GM12873 (cell line): ENCODE data around the gene PLCG2.

Experiments used
- TF ChIP-seq, protein P1 (sequence below): IDR thresholded peaks from 2 replicates; pipeline ENCODE4 v1.5.1; 2012; ENCODE audit warnings: low read depth, mild to moderate bottlenecking, moderate library complexity, low read length, control low read depth; ENCODE audit not compliant: insufficient read depth; ENCODE audit errors: missing control alignments

Gene PLCG2

DNA sequence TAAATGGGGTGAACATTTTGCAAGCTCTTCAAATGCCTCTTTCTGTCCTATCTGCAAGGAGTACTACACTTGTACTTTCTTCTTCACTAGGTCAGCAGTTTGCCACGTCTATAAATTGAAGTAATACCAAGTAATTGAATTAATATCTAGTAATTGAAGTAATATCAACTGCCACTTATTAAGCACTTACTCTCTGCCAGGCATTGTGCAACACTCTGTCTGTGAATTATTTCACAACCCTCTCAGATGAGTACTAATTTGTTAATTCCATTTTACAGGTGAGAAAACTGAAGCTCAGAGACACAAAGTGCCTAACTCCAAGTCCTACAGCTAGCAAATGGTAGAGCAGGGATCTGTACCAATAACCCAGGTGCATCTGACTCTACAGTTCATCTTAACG lies 228.1 kb downstream of the PLCG2 start:
- TF ChIP-seq, protein P1, sequence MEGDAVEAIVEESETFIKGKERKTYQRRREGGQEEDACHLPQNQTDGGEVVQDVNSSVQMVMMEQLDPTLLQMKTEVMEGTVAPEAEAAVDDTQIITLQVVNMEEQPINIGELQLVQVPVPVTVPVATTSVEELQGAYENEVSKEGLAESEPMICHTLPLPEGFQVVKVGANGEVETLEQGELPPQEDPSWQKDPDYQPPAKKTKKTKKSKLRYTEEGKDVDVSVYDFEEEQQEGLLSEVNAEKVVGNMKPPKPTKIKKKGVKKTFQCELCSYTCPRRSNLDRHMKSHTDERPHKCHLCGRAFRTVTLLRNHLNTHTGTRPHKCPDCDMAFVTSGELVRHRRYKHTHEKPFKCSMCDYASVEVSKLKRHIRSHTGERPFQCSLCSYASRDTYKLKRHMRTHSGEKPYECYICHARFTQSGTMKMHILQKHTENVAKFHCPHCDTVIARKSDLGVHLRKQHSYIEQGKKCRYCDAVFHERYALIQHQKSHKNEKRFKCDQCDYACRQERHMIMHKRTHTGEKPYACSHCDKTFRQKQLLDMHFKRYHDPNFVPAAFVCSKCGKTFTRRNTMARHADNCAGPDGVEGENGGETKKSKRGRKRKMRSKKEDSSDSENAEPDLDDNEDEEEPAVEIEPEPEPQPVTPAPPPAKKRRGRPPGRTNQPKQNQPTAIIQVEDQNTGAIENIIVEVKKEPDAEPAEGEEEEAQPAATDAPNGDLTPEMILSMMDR, result no peak

DNA sequence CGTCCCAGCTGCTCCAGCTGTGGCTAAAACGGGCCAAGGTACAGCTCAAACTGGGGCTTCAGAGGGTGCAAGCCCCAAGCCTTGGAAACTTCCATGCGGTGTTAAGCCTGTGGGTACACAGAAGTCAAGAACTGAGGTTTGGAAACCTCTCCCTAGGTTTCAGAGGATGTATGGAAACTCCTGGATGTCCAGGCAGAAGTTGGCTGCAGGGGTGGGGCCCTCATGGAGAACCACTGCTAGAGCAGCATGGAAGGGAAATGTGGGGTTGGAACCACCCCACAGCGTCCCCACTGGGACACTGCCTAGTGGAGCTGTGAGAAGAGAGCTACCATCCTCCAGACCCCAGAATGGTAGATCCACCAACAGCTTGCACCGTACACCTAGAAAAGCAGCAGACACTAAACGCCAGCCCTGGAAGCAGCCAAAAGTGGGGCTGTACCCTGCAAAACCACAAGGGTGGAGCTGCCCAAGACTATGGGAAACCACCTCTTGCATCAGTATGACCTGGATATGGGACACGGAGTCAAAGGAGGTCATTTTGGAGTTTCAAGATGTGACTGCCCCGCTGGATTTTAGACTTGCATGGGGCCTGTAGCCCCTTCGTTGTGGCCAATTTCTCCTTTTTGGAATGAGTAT lies 230.0 kb downstream of the PLCG2 start:
- TF ChIP-seq, protein P1, result no peak

DNA sequence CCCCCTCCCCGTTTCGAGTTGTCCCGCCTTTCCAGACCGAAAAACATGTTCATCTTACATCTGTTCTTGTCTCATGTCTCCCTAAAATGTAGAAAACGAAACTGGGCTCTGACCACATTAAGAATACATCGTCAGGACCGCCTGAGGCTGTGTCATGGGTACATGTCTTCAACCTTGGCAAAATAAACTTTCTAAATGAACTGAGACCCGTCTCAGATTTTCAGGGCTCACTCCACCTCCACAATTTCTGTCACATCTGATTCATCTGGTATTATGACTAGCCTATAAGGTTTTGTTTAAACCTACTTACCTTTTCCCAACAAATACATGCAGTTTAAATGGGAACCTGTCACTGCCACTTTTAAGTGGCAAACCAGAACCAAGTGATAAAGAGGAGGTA lies 231.6 kb downstream of the PLCG2 start:
- TF ChIP-seq, protein P1, result no peak

DNA sequence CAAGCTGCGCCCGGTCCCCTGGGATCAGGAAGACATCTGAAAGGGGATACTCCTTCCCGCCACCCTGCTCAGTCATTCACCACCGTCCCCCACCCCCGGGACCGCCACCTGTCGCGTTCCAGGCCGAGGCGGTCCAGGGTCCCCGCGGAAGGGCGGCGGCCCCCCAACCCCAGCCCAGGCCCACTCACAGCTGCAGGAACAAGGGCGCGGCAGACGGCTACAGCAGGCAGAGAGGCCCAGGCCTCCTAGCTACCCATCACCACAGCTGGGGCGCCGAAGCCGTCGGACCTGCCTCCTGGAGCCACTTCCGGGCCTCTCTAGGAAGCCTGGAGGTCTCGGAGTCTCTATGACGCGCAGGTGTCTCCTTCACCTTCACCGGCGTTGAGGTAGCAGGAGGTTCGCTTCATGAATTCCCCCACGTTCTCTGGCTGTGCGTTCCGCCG lies 232.1 kb downstream of the PLCG2 start, which contains the start of gene SDR42E1:
SDR42E1 (minus strand) TSS at position 272 of the 443 bp plus-strand sequence. CDS start 10,612 bp downstream, outside the sequence.
- TF ChIP-seq, protein P1, result no peak
